Measurements from ENCODE around the gene DOCK1.

DOCK1 gene

DNA sequence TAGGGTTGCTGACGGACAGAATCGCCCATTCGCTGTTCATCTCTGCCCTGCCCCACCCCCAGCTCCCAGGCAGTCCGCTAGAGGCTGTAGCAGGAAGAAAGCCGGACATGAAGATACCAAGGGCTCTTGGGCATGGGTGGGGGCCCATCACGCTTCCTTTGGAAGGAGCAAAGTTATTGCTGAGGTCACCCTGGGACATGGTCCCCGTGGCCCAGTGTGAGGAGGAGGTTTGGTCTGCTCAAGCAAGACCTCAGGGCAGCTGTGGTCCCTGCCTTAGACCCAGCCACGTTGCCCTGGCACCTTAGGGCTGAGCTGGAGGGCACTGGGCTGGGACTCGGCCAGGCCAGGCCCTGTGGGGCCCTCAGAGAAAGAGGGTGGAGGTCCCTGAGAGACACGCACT lies 511.8 kb downstream of the DOCK1 start:
- TF ChIP-seq, protein P1, sequence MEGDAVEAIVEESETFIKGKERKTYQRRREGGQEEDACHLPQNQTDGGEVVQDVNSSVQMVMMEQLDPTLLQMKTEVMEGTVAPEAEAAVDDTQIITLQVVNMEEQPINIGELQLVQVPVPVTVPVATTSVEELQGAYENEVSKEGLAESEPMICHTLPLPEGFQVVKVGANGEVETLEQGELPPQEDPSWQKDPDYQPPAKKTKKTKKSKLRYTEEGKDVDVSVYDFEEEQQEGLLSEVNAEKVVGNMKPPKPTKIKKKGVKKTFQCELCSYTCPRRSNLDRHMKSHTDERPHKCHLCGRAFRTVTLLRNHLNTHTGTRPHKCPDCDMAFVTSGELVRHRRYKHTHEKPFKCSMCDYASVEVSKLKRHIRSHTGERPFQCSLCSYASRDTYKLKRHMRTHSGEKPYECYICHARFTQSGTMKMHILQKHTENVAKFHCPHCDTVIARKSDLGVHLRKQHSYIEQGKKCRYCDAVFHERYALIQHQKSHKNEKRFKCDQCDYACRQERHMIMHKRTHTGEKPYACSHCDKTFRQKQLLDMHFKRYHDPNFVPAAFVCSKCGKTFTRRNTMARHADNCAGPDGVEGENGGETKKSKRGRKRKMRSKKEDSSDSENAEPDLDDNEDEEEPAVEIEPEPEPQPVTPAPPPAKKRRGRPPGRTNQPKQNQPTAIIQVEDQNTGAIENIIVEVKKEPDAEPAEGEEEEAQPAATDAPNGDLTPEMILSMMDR (IDR thresholded peaks at IDR 0.05; ENCODE audit: control insufficient read depth, extremely low read depth, insufficient read depth): no peak
- no peak overlapping the region for H3K4me3 ChIP-seq (ENCODE audit: low read depth, low read length)
- DNase-seq (ENCODE audit: low read depth): no peak

DNA sequence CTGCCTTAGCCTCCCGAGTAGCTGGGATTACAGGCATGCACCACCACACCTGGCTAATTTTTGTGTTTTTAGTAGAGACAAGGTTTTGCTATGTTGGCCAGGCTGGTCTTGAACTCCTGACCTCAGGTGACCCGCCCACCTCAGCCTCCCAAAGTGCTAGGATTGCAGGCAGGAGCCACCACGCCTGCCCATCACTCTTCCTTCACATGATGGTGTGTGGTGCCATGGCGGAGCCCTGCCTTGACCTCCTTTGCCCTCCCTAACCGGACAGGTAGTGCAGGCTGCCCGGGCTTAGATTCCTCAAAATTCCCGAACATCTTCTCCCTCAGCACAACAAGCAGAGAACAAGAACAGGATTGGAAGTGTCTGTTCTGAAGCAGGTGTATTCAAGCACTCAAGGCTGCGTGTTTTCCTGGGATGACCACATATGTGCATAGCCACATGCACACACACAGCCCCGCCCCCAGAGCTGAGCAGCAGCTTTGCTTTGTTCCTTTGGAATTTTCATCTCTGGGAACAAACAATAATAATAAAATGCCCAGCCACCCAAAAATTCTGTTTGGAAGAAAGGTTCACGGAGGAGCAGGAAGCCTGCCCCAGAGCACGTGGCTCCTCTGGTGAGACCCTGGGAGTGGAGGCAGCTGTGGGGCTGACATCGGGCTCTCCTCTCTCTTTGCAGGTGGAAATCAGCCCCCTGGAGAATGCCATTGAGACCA lies 512.6 kb downstream of the DOCK1 start:
- TF ChIP-seq, protein P1 (IDR thresholded peaks at IDR 0.05; ENCODE audit: control insufficient read depth, extremely low read depth, insufficient read depth): no peak
- DNase-seq (ENCODE audit: low read depth): no peak
- H3K4me3 ChIP-seq (ENCODE audit: low read depth, low read length): no peak overlapping the region

DNA sequence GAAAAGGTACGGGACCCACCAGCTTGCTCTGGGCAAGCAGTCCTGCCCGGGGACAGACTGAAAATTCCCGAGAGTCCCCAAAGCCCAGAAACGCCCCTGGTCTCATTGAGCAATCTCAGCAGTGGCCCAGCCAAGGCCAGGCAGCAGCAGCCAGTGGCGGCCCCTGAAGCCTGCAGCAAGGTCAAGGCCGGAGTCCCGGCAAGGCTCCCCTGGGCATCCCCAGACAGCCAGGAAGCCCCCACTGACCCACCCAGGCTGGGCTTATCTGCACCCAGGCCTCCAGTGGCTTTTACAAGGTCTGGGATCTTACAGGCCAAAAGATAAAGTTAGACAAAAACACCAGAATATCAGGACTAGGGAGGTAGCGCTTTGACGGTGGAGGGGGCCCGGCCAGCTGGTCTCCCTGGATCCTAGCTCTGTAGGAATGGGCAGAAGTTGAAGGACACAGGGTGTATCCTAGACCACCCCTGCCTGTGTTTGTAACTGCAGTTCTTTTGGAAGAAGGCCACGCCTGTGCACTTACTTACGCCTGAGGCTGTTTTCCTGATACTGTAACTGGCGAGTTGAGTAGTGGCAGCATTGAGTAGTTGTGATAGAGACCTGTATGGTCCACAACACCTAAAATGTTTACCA lies 513.4 kb downstream of the DOCK1 start:
- H3K4me3 ChIP-seq (ENCODE audit: low read depth, low read length): no peak overlapping the region
- no peak for DNase-seq (ENCODE audit: low read depth)
- TF ChIP-seq, protein P1 (IDR thresholded peaks at IDR 0.05; ENCODE audit: control insufficient read depth, extremely low read depth, insufficient read depth): no peak

DNA sequence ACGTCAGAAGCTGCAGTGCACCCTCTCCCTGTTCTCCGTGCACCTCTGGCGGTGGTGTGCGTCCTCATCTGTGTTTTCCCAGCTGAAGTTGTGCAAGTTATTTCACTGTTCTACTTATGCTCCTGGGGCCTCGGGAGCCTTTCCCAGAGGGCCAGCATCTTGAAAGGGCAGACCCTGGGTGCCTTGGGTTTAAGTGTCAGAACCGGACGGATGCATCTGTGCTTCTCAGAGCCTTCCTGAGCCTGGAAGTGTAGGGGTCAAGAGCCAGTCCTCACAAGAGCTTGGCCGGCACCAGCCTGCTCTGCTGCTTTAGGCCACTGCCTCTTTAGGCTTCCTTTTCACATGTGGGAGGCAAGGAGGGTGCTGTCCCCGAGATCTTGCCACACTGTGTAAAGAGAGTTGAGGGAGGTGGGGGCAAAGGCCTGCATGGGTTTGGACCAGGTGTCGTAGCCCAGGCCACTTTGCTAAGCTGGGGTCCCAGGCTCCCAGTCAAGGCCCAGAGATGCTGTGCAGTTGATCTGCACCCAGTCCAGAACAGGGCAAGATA lies 515.0 kb downstream of the DOCK1 start:
- TF ChIP-seq, protein P1 (IDR thresholded peaks at IDR 0.05; ENCODE audit: control insufficient read depth, extremely low read depth, insufficient read depth): no peak
- H3K4me3 ChIP-seq (ENCODE audit: low read depth, low read length): no peak overlapping the region
- DNase-seq (ENCODE audit: low read depth): no peak

DNA sequence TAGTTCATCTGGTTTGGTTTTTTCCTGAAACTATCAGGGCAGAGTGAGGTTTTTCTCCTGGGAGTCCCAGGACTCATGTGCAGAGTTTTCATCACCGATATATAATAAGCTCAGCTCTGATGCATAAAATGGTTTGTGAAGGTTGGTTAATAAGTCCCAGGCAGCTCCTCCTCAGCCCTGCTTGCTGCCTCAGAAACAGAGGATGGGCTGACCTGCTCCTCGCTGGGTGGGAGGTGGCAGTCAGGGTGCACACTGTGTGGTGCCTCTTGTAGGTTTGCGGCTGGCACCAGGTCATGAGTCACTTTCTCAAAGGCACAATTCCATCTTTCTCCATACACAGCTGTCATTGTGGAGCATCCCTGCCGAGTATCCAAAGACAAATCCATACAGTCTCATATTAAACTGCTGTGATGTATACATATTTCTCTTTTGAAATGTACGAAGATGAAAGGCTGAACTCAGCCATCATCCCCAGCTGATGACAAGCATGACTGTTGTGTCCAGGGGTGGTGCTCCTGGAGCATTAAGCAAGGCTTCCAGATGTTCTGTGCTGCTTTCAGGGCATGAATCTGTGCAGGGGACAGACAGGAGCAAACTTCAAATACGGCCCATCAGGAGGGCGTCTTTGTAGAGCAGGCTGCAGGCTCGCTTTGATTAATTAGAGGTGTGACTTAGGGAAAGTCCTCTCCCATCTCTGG lies 518.1 kb downstream of the DOCK1 start:
- no peak overlapping the region for H3K4me3 ChIP-seq (ENCODE audit: low read depth, low read length)
- DNase-seq (ENCODE audit: low read depth): no peak
- TF ChIP-seq, protein P1 (IDR thresholded peaks at IDR 0.05; ENCODE audit: control insufficient read depth, extremely low read depth, insufficient read depth): no peak

DNA sequence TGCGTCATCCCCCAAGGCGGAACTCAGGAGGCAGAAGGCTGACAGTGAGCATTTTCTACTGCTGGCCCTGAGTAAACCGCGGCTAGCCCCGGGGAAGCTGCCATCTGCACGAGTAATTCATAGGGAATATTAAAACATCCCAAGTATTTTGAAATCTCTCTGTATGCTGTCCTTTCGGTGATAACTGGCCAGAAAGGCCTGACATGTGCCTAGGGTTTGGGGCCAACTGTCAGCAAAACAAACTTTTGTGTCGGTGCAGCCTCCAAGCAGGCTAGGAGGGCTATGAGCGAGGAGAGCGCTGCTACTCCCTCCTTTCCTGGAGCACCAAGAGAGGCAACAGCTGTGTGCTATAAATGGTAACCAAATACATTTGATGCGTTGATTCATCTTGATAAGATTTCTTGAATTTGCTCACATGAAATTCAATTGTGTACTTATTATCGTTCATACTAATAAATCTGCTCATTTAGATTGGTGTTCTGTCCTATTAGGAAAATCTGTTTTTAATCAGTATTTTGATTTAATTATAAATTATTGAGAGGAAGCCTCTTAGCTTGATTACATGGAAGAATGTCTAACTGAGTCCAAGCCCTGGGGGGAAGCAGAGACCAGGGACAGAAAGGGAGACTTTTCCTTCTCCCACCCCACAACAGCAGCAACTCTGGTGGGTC lies 519.5 kb downstream of the DOCK1 start:
- TF ChIP-seq, protein P1 (IDR thresholded peaks at IDR 0.05; ENCODE audit: control insufficient read depth, extremely low read depth, insufficient read depth): no peak
- no peak overlapping the region for H3K4me3 ChIP-seq (ENCODE audit: low read depth, low read length)
- DNase-seq (ENCODE audit: low read depth): no peak

Measured in LNCaP clone FGC (cell line).